ENCODE results near the gene NCOA3.

GRCh38 chr20:47456041-47456537 lies 45.6 kb upstream of the NCOA3 start:
- no peak for TF ChIP-seq CTCF (IDR thresholded peaks at IDR 0.05)
- no peak for TF ChIP-seq POLR2A (IDR thresholded peaks at IDR 0.05)
- no peak for TF ChIP-seq POLR2AphosphoS5 (IDR thresholded peaks at IDR 0.05)
- no peak for TF ChIP-seq EP300 (IDR thresholded peaks at IDR 0.05)
